GM15510 (cell line): Measurements from ENCODE around the gene USP30.

Source experiments
- POLR2A ChIP-seq: IDR thresholded peaks from 3 replicates; pipeline ENCODE4 v1.6.1; 2011; ENCODE audit warnings: borderline replicate concordance; ENCODE audit not compliant: insufficient read length; ENCODE audit errors: extremely low read depth

The USP30 gene

DNA sequence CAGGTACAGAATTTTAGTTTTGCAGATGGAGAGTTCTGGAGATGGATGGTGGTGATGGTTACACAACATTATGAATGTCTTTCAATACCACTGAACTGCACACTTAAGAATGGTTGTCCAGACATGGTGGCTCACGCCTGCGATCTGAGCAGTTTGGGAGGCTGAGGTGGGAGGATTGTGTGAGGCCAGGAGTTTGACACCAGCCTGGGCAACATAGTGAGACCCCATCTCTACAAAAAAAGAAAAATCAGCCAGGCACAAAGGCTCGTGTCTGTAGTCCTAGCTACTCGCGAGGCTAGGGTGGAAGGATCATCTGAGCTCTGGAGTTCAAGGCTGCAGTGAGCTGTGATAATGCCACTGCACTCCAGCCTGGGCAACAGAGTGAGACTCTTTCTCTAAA, 8.1 kb upstream of the USP30 start:
- no peak for TF ChIP-seq POLR2A

DNA sequence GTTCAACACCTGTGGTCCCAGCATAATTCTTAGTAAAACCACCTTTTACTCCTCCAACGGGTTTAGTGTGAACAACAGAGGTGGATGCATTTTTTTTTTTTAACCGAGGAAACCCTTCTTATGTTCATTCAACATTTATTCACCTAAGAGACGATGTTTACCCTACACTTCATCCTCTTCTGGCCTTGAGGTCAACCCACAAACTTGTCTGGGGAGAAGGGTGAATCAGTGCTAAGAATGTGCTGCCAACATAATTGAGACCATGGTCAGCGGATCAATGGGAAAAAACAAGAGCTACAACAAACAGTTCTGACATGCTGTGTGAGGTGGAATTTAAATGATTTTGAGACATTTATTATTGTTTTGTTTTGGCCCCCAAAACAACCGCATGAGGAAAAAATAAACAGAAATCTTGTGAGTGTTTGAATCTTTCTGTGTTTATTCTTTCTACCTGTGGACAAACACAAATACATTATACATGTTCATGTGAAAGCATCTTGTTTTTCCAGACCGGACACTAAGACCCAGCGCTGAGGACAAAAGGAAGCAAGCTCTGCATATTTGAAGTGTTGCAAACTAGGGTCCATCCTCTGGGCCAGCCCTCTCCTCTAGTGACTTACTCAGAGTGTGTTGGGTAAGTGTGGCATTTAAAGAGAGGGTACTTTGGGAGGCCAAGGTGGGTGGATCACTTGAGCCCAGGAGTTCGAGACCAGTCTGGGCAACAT, 5.1 kb upstream of the USP30 start:
- no peak for TF ChIP-seq POLR2A

DNA sequence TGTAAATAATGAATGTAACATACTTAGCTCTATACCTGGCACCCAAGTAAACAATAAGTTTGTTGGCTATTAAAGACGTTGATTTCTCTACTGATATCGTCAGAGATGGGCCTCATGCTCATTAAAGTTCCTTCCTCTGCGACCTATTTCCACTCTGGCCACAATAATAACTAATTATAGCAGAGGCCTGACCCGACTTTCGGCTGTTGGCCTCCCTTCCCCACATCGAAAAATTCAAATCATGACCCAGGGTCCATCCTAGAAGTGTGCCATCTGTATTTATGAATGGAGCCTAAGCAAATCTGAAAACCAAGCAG, 321 bp upstream of the USP30 start:
- no peak for TF ChIP-seq POLR2A

DNA sequence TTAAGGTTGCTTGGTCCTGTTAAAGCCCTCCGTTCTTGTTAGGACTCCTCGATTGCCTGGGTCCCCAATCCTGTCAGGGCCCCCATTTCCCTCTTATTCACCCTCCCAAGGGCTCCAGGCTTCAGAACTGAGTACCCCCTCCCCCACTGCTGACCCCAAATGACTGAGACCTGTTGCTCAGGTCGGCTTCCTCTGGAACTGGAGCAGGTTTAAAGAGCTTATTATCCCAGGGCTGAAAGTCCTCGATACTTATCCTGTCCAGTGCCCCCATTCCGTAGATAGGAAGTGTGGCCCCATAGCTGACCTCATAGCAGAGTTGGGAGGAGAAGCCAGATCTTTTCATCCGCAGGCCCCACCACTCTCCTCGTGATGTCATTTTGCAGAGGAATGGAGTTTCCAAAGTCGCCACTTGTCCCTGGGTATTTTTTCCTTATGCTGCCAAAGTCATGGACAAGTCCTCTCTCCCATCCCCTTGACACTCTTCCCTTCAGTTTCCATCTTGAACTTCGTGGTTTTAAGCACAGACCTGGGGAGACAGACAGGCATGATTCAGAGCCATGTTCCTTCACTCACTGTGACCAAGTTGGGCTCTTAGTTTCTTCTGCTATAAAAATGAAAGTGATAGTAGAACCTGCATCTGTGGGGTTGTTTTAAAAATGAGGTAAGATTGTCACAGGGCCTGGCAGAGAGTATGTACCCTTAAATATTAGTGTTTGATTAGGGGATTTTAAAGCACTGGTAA, 1.2 kb downstream of the USP30 start:
- no peak for TF ChIP-seq POLR2A

DNA sequence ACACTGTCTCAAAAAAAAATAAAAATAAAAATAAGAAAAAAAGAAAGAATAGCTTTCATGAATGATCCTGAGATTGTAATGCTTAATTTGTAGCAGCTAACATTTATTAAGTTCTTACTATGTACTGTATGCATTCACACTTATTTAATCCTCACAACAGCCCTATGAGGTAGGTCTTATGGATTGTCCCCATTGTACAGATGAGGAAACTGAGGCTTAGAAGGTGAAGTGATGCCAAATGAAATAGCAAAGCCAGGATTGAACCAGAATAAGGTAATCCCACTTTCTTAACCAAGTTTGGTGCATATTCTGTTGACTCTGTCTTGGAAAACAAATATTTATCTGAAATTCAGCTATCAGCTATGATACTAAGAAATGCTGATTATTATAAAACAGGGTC, 2.1 kb downstream of the USP30 start:
- TF ChIP-seq POLR2A = no peak

DNA sequence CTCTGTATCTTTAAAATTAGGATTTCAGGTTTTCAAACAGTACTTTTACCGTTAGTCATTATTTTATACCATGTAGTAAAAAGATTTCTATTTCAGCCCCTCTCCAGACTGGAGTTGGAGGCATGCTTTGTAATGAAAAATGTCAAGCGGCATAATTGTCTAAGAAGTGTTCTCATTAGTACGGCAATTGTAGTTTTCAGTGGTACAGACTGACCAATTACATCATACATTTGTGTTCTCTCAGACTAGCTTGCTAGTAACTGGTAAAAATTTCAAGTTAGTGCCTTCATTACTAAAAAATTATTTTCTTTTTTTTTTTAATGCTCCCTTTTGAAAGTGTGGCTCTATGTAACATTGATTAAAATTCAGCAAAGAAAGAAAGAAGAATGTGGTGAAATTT, 4.5 kb downstream of the USP30 start:
- no peak for TF ChIP-seq POLR2A

DNA sequence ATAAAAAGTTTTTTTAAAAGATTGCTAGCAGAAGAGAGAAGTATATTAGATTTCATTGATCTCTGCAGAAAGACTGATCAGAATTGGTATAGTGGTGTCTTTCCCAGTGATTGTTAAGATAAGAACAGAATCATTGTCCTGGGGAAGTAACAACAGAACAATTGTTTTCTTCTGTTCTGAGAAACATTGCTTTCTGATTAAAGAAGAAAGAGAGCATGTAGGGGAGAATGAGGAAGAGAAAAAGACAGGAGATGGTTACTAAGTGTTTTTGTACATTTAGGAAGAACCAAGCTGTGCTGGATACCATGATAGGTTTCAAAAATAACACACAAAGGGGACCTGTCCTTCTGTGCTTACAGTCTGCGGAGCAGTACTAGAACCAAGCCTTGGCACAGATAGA, 5.0 kb downstream of the USP30 start:
- TF ChIP-seq POLR2A = no peak

DNA sequence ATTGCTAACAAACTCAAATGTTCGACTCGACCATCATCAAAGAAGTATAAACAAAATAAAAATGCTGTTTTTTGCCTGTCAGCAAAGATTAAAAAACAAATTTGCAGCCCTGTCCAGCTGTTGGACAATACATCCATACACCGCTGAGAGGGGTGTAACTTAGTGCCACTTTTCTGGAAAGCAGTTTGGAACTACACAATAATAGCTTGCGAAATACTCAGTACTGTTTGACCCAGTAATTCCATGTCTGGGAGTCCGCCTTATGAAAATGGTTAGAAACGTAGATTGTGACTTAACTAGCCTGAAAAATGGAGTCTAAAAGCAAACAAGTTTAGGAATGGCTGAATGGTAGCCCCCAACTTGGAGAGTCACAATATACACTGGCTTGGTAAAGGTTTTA, 6.4 kb downstream of the USP30 start:
- no peak for TF ChIP-seq POLR2A

DNA sequence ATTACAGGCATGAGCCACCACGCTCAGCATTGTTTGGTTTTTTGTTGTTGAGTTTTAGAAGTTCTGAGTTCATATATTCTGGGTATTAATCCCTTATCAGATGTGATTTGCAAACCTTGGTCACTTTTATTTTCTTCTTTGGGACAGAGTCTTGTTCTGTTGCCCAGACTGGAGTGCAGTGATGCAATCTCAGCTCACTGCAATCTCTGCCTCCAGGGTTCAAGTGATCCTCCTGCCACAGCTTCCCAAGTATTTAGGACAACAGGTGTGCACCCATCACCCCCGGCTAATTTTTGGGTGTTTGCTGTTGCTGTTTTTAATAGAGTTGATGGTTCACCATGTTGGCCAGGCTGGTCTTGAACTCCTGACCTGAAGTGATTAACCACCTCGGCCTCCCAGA, 11.8 kb downstream of the USP30 start:
- TF ChIP-seq POLR2A = no peak

DNA sequence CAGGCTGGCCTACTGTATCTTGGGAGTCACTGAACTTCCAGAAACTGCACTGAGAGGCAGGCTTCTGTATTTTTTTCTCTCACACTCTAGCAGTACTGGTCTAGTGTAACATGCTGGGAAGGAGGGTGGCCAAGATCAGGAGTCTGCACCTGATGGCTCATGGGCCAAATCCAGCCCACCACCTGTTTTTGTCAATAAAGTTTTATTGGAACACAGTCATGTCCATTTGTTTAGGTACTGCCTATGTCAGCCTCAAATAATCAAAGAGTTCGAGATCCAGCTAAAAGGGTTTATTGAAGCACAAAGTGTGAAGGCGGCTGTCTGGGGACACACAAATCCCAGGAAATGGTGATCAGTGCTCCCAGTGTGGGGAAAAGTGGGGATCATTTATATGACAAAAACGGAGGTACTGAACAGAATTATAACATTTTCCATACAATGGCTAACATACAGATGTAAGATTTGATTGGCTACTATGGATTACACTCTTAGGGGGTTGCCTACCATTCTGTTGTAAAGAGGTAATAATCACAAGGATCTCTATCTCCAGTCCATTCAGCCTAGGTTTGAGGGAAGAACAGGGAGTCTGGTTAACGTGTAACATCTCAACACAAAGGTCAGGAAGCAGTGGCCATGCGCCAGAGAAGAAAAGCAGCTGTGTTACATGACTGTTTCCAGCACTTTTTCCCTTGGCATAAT, 12.9 kb downstream of the USP30 start:
- no peak for TF ChIP-seq POLR2A

DNA sequence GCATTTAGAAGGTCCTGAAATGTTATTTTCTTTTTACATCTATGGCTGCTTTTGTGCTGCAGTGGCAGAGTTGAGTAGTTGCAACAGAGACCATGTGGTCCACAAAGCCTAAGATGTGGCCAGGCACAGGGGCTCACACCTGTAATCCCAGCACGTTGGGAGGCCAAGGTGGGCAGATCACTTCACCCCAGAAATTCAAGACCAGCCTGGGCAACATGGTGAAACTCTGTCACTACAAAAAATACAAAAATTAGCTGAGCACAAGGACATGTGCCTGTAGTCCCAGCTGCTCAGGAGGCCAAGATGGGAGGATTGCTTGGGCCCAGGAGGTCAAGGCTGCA, 13.4 kb downstream of the USP30 start:
- TF ChIP-seq POLR2A = no peak

DNA sequence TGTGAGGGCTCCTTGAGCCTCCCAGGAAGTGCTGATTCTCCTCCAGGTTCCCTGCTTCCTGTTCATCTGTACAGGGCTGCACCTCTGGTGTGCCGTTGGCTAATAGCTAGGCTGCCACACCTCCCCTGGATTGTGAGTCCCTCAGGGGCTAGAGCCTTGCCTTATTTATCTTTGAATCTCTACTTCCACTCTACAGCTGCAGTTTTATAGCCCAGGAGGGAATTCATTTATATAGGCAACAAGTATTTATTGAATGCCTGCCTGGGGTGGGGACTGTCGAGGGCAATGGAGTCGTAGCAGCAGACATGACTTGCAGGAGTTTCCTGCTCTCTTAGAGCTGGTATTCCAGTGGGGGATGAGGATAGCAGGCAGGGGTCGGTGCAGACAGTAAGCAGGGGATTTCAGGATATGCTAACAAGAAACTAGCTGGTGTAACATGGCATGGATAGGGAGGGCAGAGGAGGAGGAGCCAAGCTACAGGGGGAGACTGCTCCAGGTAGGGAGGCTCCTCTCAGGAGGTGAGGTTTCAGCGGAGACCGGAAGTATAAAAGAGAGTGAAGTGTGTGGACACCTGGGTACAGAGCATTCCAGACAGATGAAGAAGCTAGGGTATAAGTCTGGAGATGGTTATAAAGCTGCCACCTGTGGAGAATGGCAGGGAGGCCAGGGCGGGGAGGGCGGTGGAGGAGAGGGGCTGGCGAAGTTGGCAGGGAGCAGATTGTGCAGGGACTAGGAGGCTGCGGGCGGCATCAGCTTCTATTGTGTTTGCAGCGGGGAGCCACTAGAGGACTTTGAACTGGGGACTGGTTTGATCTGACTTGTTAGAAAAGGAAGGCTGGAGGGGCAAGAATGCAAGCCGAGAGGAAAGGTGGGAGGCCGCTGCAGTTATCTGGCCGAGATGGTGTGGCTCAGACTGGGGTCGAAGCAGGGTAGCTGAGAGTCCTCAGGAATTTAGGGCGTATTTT, 17.2 kb downstream of the USP30 start:
- TF ChIP-seq POLR2A = no peak

DNA sequence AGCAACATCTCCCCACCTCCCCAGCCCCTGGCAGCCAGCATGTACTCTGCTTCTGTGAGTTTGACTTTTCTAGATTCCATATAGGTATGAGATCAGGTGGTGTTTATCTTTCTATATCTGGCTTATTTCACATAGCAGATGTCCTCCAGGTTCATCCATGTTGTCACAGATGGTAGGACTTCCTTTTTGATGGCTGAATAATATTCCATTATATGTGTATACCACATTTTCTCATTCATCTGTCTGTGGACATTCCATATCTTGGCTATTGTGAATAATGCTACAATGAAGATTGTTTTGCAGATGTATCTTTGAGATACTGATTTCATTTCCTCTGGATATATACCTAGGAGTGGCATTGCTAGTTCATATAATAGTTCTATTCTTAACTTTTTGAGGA, 22.5 kb downstream of the USP30 start:
- TF ChIP-seq POLR2A = no peak

DNA sequence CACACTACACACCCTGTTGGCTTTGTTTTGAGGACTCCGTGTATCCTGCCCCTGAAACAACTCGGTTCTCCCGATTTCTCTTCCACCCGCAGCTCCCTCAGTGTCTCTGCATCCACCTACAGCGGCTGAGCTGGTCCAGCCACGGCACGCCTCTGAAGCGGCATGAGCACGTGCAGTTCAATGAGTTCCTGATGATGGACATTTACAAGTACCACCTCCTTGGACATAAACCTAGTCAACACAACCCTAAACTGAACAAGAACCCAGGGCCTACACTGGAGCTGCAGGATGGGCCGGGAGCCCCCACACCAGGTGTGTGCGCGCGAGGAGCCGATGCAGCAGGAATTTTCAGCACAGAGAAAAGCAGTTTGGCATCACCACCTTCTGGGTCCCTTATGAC, 30.4 kb downstream of the USP30 start:
- no peak for TF ChIP-seq POLR2A

DNA sequence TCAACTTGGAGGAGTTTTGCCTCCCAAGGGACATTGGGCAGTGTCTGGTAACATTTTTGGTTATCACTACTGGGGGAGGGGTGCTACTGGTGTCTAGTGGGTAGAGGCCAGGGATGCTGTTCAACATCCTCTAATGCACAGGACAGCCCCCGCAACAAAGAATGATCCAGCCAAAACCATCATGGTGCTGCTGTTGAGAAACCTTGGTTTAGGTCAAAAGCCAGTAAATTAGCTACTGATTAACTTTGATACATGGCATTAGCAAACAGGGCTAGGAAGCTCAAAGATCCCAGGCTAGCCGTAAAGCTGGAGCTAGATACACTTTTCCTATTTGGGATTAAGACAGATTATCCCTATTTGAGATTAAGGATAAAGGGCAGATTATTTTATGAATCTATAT, 32.0 kb downstream of the USP30 start:
- no peak for TF ChIP-seq POLR2A
